BLaER1 treated with 17β-estradiol and CSF1 and Interleukin-3, amounts not matched to agents 10 nM and 100 nM (cell line): ENCODE measurements around the gene IKBKE.

Experiments used
- H3K27ac ChIP-seq, 11 experiments: shearing (Covaris generic); formaldehyde crosslinking; 2 replicates each; pipeline ENCODE4 v1.8.1; 2022
- H3K27me3 ChIP-seq, 11 experiments: shearing (Covaris generic); formaldehyde crosslinking; 2 replicates each; pipeline ENCODE4 v1.8.1; 2022
- H3K36me3 ChIP-seq, 11 experiments: shearing (Covaris generic); formaldehyde crosslinking; 2 replicates each; pipeline ENCODE4 v1.8.1; 2022
- H3K4me1 ChIP-seq, 10 experiments: shearing (Covaris generic); formaldehyde crosslinking; 2 replicates each; pipeline ENCODE4 v1.8.1; 2022
- H3K4me2 ChIP-seq, 11 experiments: shearing (Covaris generic); formaldehyde crosslinking; 2 replicates each; pipeline ENCODE4 v1.8.1; 2022
- H3K4me3 ChIP-seq, 10 experiments: shearing (Covaris generic); formaldehyde crosslinking; 2 replicates each; pipeline ENCODE4 v1.8.1; 2022
- H3K9ac ChIP-seq, 11 experiments: shearing (Covaris generic); formaldehyde crosslinking; 2 replicates each; pipeline ENCODE4 v1.8.1; 2022
- H3K9me3 ChIP-seq, 11 experiments: shearing (Covaris generic); formaldehyde crosslinking; replicated peaks in 1 of 11; 2 replicates each; pipeline ENCODE4 v1.8.1; 2022
- H4K20me1 ChIP-seq, 11 experiments: shearing (Covaris generic); formaldehyde crosslinking; 2 replicates each; pipeline ENCODE4 v1.8.1; 2022
- Cebpa-rat ChIP-seq, 11 experiments: shearing (Covaris generic); IDR thresholded peaks; 2 replicates each; pipeline ENCODE4 v1.8.1; 2022

IKBKE gene

GRCh38 chr1:206508956-206509355, 38.7 kb downstream of the IKBKE start:
- peaks cover 22 to 71% (median 36%) of the 10 kb centered on the region in 11 experiments; a peak in 21 of 22 replicates for H3K27me3 ChIP-seq
- H3K9me3 ChIP-seq = no peaks in the 10 kb centered on the region
- peak overlapping the region in 6 of 11 experiments; percentile 72 to 86 (median 80); a peak in 10 of 22 replicates for H3K9ac ChIP-seq
- no peaks in the 10 kb centered on the region for H3K36me3 ChIP-seq
- peaks cover 0 to 66% (median 30%) of the 10 kb centered on the region in 11 experiments; a peak in 14 of 22 replicates for H4K20me1 ChIP-seq
- peak overlapping the region; percentile 92 to 100 (median 99) for H3K4me2 ChIP-seq
- no peak for TF ChIP-seq Cebpa-rat (IDR thresholded peaks at IDR 0.05)
- H3K4me3 ChIP-seq = peak overlapping the region in 9 of 10 experiments; percentile 66 to 82 (median 75); a peak in 15 of 20 replicates
- peaks cover 73 to 98% (median 96%) of the 10 kb centered on the region in 10 experiments for H3K4me1 ChIP-seq
- no peak overlapping the region for H3K27ac ChIP-seq

- Histone ChIP-seq H3K36me3 (no peaks in the 10 kb centered on the region), H3K9me3 (no peaks in the 10 kb centered on the region), H3K4me3 (peak overlapping the region in 2 of 10 experiments; percentile 81 to 82; a peak in 5 of 20 replicates), H3K4me2 (peak overlapping the region in 10 of 11 experiments; percentile 92 to 100 (median 99); a peak in 20 of 22 replicates), H3K27ac (no peak overlapping the region), H3K9ac (peak overlapping the region in 4 of 11 experiments; percentile 1 to 86 (median 82); a peak in 4 of 22 replicates), H3K27me3 (peaks cover 22 to 71% (median 36%) of the 10 kb centered on the region in 11 experiments; a peak in 21 of 22 replicates), H4K20me1 (peaks cover 0 to 71% (median 24%) of the 10 kb centered on the region in 11 experiments; a peak in 14 of 22 replicates), H3K4me1 (peaks cover 73 to 98% (median 96%) of the 10 kb centered on the region in 10 experiments)
- no peak for TF ChIP-seq Cebpa-rat (IDR thresholded peaks at IDR 0.05)
Observed at GRCh38 chr1:206509612-206510257, 39.5 kb downstream of the IKBKE start.

- no peak overlapping the region for H3K27ac ChIP-seq
- 0 out of 22 replicates have a peak overlapping the region, but pooled peaks of 1 of the 11 experiments have one; percentile 9 for H3K9ac ChIP-seq
- no peaks in the 10 kb centered on the region for H3K36me3 ChIP-seq
- peak overlapping the region in 1 of 10 experiments; percentile 82; a peak in 2 of 20 replicates for H3K4me3 ChIP-seq
- H3K4me2 ChIP-seq = peak overlapping the region in 9 of 11 experiments; percentile 92 to 100 (median 99); a peak in 17 of 22 replicates
- peaks cover 0 to 73% (median 18%) of the 10 kb centered on the region in 11 experiments; a peak in 14 of 22 replicates for H4K20me1 ChIP-seq
- H3K4me1 ChIP-seq = peaks cover 73 to 98% (median 96%) of the 10 kb centered on the region in 10 experiments
- peaks cover 22 to 67% (median 36%) of the 10 kb centered on the region in 11 experiments; a peak in 21 of 22 replicates for H3K27me3 ChIP-seq
- no peaks in the 10 kb centered on the region for H3K9me3 ChIP-seq
- no peak for TF ChIP-seq Cebpa-rat (IDR thresholded peaks at IDR 0.05)
Observed at GRCh38 chr1:206510371-206510770, 40.1 kb downstream of the IKBKE start.

GRCh38 chr1:206511362-206512057, 41.2 kb downstream of the IKBKE start:
- Histone ChIP-seq H4K20me1 (peaks cover 0 to 81% (median 15%) of the 10 kb centered on the region in 11 experiments; a peak in 12 of 22 replicates), H3K4me1 (peaks cover 73 to 98% (median 96%) of the 10 kb centered on the region in 10 experiments), H3K4me2 (peak overlapping the region; percentile 66 to 100 (median 98)), H3K9me3 (no peaks in the 10 kb centered on the region), H3K9ac (peak overlapping the region in 8 of 11 experiments; percentile 17 to 68 (median 42); a peak in 14 of 22 replicates), H3K4me3 (peak overlapping the region in 3 of 10 experiments; percentile 6 to 48 (median 24); a peak in 4 of 20 replicates), H3K36me3 (no peaks in the 10 kb centered on the region), H3K27me3 (peaks cover 20 to 62% (median 32%) of the 10 kb centered on the region in 11 experiments; a peak in 21 of 22 replicates), H3K27ac (peak overlapping the region in 7 of 11 experiments; percentile 9 to 35 (median 22); a peak in 5 of 22 replicates)
- TF ChIP-seq Cebpa-rat (IDR thresholded peaks at IDR 0.05) = no peak

- H3K36me3 ChIP-seq = no peaks in the 10 kb centered on the region
- peak overlapping the region in 8 of 11 experiments; percentile 17 to 68 (median 42); a peak in 15 of 22 replicates for H3K9ac ChIP-seq
- H4K20me1 ChIP-seq = peaks cover 0 to 81% (median 15%) of the 10 kb centered on the region in 11 experiments; a peak in 11 of 22 replicates
- peak overlapping the region in 7 of 11 experiments; percentile 9 to 35 (median 22); a peak in 7 of 22 replicates for H3K27ac ChIP-seq
- no peaks in the 10 kb centered on the region for H3K9me3 ChIP-seq
- H3K4me3 ChIP-seq = peak overlapping the region in 5 of 10 experiments; percentile 6 to 48 (median 21); a peak in 6 of 20 replicates
- H3K27me3 ChIP-seq = peaks cover 14 to 62% (median 25%) of the 10 kb centered on the region in 11 experiments; a peak in 21 of 22 replicates
- H3K4me2 ChIP-seq = peak overlapping the region; percentile 66 to 100 (median 98)
- TF ChIP-seq Cebpa-rat (IDR thresholded peaks at IDR 0.05) = no peak
- H3K4me1 ChIP-seq = peaks cover 79 to 99% (median 96%) of the 10 kb centered on the region in 10 experiments
Observed at GRCh38 chr1:206512058-206512850, 42.0 kb downstream of the IKBKE start.

GRCh38 chr1:206512851-206513180, 42.5 kb downstream of the IKBKE start:
- Histone ChIP-seq H4K20me1 (peaks cover 0 to 77% (median 15%) of the 10 kb centered on the region in 11 experiments; a peak in 11 of 22 replicates), H3K4me3 (peak overlapping the region in 1 of 10 experiments; percentile 48; a peak in 1 of 20 replicates), H3K36me3 (no peaks in the 10 kb centered on the region), H3K27ac (peak overlapping the region in 2 of 11 experiments; percentile 8 to 24; a peak in 1 of 22 replicates), H3K9me3 (no peaks in the 10 kb centered on the region), H3K27me3 (peaks cover 9 to 57% (median 21%) of the 10 kb centered on the region in 11 experiments; a peak in 21 of 22 replicates), H3K4me2 (peak overlapping the region; percentile 66 to 100 (median 98)), H3K9ac (peak overlapping the region in 7 of 11 experiments; percentile 17 to 68 (median 44); a peak in 9 of 22 replicates), H3K4me1 (peaks cover 80 to 100% (median 100%) of the 10 kb centered on the region in 10 experiments)
- no peak for TF ChIP-seq Cebpa-rat (IDR thresholded peaks at IDR 0.05)

GRCh38 chr1:206513312-206514111, 43.2 kb downstream of the IKBKE start:
- H3K4me1 ChIP-seq = peaks cover 74 to 96% (median 95%) of the 10 kb centered on the region in 10 experiments
- peak overlapping the region; percentile 66 to 100 (median 98) for H3K4me2 ChIP-seq
- no peak overlapping the region for H3K4me3 ChIP-seq
- no peak for TF ChIP-seq Cebpa-rat (IDR thresholded peaks at IDR 0.05)
- peaks cover 3 to 50% (median 14%) of the 10 kb centered on the region in 11 experiments; a peak in 18 of 22 replicates for H3K27me3 ChIP-seq
- H4K20me1 ChIP-seq = peaks cover 0 to 70% (median 15%) of the 10 kb centered on the region in 11 experiments; a peak in 11 of 22 replicates
- H3K36me3 ChIP-seq = peaks cover 0 to 3% (median 0%) of the 10 kb centered on the region in 11 experiments; a peak in 1 of 22 replicates
- H3K9me3 ChIP-seq = no peaks in the 10 kb centered on the region
- peak overlapping the region in 4 of 11 experiments; percentile 22 to 68 (median 39); a peak in 4 of 22 replicates for H3K9ac ChIP-seq
- peak overlapping the region in 2 of 11 experiments; percentile 15 to 24; a peak in 3 of 22 replicates for H3K27ac ChIP-seq
